K562 (cell line): ENCODE measurements around the gene ADAT3. TPM values are rescaled to one million over a fixed set of nuclear protein-coding genes. Genes with fewer than 3 reads are reported as not detected.

Experiments
- KDM4B ChIP-seq, 2 experiments: fragments of 450-650 bp in 1 of 2; sonication (generic) in 1 of 2; IDR thresholded peaks; 2 replicates each; pipeline ENCODE4 v1.6.1; 2016 to 2017; ENCODE audit warnings: borderline replicate concordance in 2 of 2, antibody characterized with exemption in 1 of 2, low read depth in 1 of 2, mild to moderate bottlenecking in 1 of 2
- NR2C1 ChIP-seq, 2 experiments: fragments of 450-650 bp; IDR thresholded peaks; 2 replicates each; pipeline ENCODE4 v1.6.1; 2017; ENCODE audit warnings: mild to moderate bottlenecking in 2 of 2, antibody characterized with exemption in 1 of 2, inconsistent platforms in 1 of 2, missing compliant biosample characterization in 1 of 2, missing genetic modification characterization in 1 of 2
- NR2C2 ChIP-seq, 2 experiments: fragments of 200-800 bp in 1 of 2; sonication (Bioruptor generic) in 1 of 2; sonication (generic) in 1 of 2; formaldehyde crosslinking in 1 of 2; IDR thresholded peaks; 2 replicates each; pipeline versions ENCODE4 v1.6.1 to v1.8.0; 2016 to 2022; ENCODE audit warnings: mild to moderate bottlenecking in 1 of 2, missing compliant biosample characterization in 1 of 2, missing genetic modification characterization in 1 of 2, missing genetic modification reagents in 1 of 2
- ZNF384 ChIP-seq: IDR thresholded peaks from 2 replicates; pipeline ENCODE4 v1.6.1; 2012; ENCODE audit warnings: low read depth, low read length, improper control_type of control experiment
- ZNF395 ChIP-seq: fragments of 200-800 bp; sonication (Bioruptor generic); IDR thresholded peaks from 2 replicates; pipeline ENCODE4 v1.6.1; 2017; ENCODE audit warnings: missing genetic modification characterization, missing compliant biosample characterization
- ZNF639 ChIP-seq, 2 experiments: fragments of 200-800 bp in 1 of 2; sonication (Bioruptor generic) in 1 of 2; sonication (generic) in 1 of 2; formaldehyde crosslinking in 1 of 2; IDR thresholded peaks in 1 of 2; conservative IDR thresholded peaks in 1 of 2; 2 replicates each; pipeline versions ENCODE4 v1.5.0 to v1.6.1; 2016 to 2020; ENCODE audit warnings: missing compliant biosample characterization in 1 of 2, missing genetic modification characterization in 1 of 2, missing genetic modification reagents in 1 of 2
- ZNF766 ChIP-seq: fragments of 200-800 bp; sonication (Bioruptor generic); conservative IDR thresholded peaks from 2 replicates; pipeline ENCODE4 v1.6.1; 2016; ENCODE audit warnings: missing genetic modification characterization, missing compliant biosample characterization
- ZNF77 ChIP-seq: fragments of 250-450 bp; sonication (Bioruptor Pico); IDR thresholded peaks from 2 replicates; pipeline ENCODE4 v1.5.0; 2020
- polyA plus RNA-seq, 8 experiments: library from polyadenylated mRNA; depleted of rRNA in 4 of 8; stranded (reverse) in 5 of 8; unstranded in 3 of 8; fragments of >200 nt; fragmentation: Nextera tagmentation in 2 of 8; fragmentation: Illumina TruSeq in 1 of 8; extraction: Ambion mirVana in 2 of 8; extraction: Trizol in 1 of 8; gene quantifications; 2 replicates each; pipeline versions ENCODE4 v1.2.1 to v1.2.3, GENCODE V29; 2011 to 2014; ENCODE audit warnings: inconsistent platforms in 1 of 8, missing spikeins in 1 of 8
- total RNA-seq, 7 experiments: library from RNA; depleted of rRNA in 6 of 7; stranded (reverse); fragments of >200 nt in 6 of 7; fragmentation: Illumina TruSeq in 2 of 7; extraction: Trizol in 2 of 7; gene quantifications; 2 replicates each; pipeline versions ENCODE4 v1.2.1 to v1.2.3, GENCODE V29; 2011 to 2021; ENCODE audit warnings: low replicate concordance in 1 of 7

ADAT3 gene
- total and polyA plus RNA-seq, 9 of the 15 experiments (the other 6 are each of a cell fraction or from before 2014, with no cell fraction given) = 0.67 to 15.6 (median 7.8) TPM; not detected in 4

DNA sequence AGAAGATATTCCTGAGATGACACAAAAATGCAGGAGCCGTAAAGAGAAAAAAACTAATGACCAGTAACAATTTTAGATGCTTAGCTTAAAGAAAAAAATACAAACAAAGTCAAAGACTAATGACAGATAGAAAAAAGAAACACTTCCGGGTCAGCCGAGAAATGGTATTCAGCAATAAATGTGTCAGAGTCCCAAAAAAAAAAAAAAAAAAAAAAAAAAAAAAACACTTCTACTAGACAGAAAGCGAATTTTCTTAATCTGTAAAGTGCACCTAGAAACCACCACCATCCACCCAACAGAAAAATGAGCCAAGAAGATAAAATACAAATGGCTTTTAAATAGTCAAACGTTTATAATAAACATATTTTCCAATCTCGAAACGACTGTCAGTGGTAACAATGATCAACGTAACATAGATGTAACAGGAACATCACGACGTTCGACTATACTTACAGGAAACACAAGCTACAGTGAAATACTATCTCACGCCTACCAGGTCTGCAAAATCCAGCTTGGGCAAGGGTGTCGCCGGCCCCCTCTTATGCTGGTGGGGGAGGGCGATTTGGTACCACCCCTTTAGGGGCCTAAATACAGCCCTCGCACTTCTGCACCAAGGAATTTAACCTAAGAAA, 30.5 kb upstream of the ADAT3 start (continued):
- TF ChIP-seq ZNF384 (peak; percentile 93), KDM4B (IDR thresholded peaks at IDR 0.05; ENCODE audit: borderline replicate concordance in 2 of 2, low read depth in 1 of 2) (no peak), NR2C1 (IDR thresholded peaks at IDR 0.05) (peak; percentile 95), NR2C1 (tag; IDR thresholded peaks at IDR 0.05) (peak; percentile 87), ZNF395 (0 out of 2 replicates have a peak, but pooled peaks have one; percentile 25), NR2C2 (CRISPR knock-in tag; IDR thresholded peaks at IDR 0.05) (no peak), NR2C2 (tag; IDR thresholded peaks at IDR 0.05) (peak; percentile 97), ZNF639 (CRISPR knock-in tag; conservative IDR thresholded peaks at IDR 0.05 in 1 of 2, IDR thresholded peaks at IDR 0.05 in 1 of 2) (0 out of 4 replicates have a peak, but pooled peaks of 1 of the 2 experiments have one; percentile 41), ZNF766 (CRISPR knock-in tag) (no peak), ZNF77 (CRISPR knock-in tag) (no peak)
